Adrenal gland (tissue), 5 donors: ENCODE data around the gene ZSCAN22.

Source experiments
- POLR2A ChIP-seq, 2 donors: fragments of 450-650 bp; IDR thresholded peaks; one replicate each; pipeline ENCODE4 v1.6.1; 2017; ENCODE audit warnings: antibody characterized with exemption in 2 of 2, mild to moderate bottlenecking in 2 of 2, moderate library complexity in 1 of 2
- TF ChIP-seq, protein P1 (sequence below), 6 experiments: fragments of 450-650 bp in 4 of 6; fragments of 200-600 bp in 2 of 6; sonication (generic) in 1 of 6; IDR thresholded peaks; 1 replicate in 5 of 6; 2 replicates in 1 of 6; pipeline versions ENCODE4 v1.5.1 to v1.8.0; 2016 to 2021; ENCODE audit warnings: antibody characterized with exemption in 6 of 6, mild to moderate bottlenecking in 2 of 6, moderate library complexity in 1 of 6
- donor health status: DM: no; HTN: no; CAD: no.

GRCh38 chr19:58364146-58364545 lies 37.4 kb downstream of the ZSCAN22 start:
- TF ChIP-seq, protein P1, sequence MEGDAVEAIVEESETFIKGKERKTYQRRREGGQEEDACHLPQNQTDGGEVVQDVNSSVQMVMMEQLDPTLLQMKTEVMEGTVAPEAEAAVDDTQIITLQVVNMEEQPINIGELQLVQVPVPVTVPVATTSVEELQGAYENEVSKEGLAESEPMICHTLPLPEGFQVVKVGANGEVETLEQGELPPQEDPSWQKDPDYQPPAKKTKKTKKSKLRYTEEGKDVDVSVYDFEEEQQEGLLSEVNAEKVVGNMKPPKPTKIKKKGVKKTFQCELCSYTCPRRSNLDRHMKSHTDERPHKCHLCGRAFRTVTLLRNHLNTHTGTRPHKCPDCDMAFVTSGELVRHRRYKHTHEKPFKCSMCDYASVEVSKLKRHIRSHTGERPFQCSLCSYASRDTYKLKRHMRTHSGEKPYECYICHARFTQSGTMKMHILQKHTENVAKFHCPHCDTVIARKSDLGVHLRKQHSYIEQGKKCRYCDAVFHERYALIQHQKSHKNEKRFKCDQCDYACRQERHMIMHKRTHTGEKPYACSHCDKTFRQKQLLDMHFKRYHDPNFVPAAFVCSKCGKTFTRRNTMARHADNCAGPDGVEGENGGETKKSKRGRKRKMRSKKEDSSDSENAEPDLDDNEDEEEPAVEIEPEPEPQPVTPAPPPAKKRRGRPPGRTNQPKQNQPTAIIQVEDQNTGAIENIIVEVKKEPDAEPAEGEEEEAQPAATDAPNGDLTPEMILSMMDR (IDR thresholded peaks at IDR 0.05), result no peak
- no peak for TF ChIP-seq POLR2A (IDR thresholded peaks at IDR 0.05)
